K562 (cell line): ENCODE data around the gene SPATA32. TPM values are rescaled to one million over a fixed set of nuclear protein-coding genes. Genes with fewer than 3 reads are reported as not detected.

Experiments
- CREB1 ChIP-seq, 2 experiments: sonication (generic) in 1 of 2; formaldehyde crosslinking in 1 of 2; IDR thresholded peaks; 2 replicates each; pipeline versions ENCODE4 v1.6.1 to v1.8.0; 2012 to 2022; ENCODE audit warnings: inconsistent platforms in 1 of 2, mild to moderate bottlenecking in 1 of 2, missing genetic modification reagents in 1 of 2, moderate library complexity in 1 of 2
- CREB5 ChIP-seq: fragments of 250-450 bp; sonication (Bioruptor Pico); IDR thresholded peaks from 2 replicates; pipeline ENCODE4 v1.5.0; 2020; ENCODE audit warnings: mild to moderate bottlenecking
- CXXC5 ChIP-seq: fragments of 250-450 bp; sonication (Bioruptor Pico); IDR thresholded peaks from 2 replicates; pipeline ENCODE4 v1.8.0; 2022; ENCODE audit warnings: inconsistent platforms, mild to moderate bottlenecking, moderate library complexity
- GATAD2A ChIP-seq: fragments of 450-650 bp; IDR thresholded peaks from 2 replicates; pipeline ENCODE4 v1.6.1; 2017
- HMGN3 ChIP-seq: IDR thresholded peaks from 2 replicates; pipeline ENCODE4 v1.6.1; 2011; ENCODE audit warnings: borderline replicate concordance, low read depth, mild to moderate bottlenecking, mixed read lengths, low read length; ENCODE audit not compliant: insufficient read length; ENCODE audit errors: extremely low read depth
- POLR3A ChIP-seq: IDR thresholded peaks from 2 replicates; pipeline ENCODE4 v1.6.1; 2011; ENCODE audit warnings: borderline replicate concordance, mild to moderate bottlenecking, moderate library complexity; ENCODE audit not compliant: insufficient read length, insufficient read depth; ENCODE audit errors: extremely low read depth
- RB1 ChIP-seq: fragments of 450-650 bp; IDR thresholded peaks from 2 replicates; pipeline ENCODE4 v1.6.1; 2017; ENCODE audit warnings: low read depth, mild to moderate bottlenecking
- RBM14 ChIP-seq: fragments of 200-400 bp; formaldehyde crosslinking; IDR thresholded peaks from 2 replicates; pipeline ENCODE4 v1.6.1; 2018; ENCODE audit warnings: low read depth, mild to moderate bottlenecking, low read length, moderate library complexity, borderline replicate concordance; ENCODE audit not compliant: insufficient read depth
- TGIF2 ChIP-seq: sonication (generic); formaldehyde crosslinking; IDR thresholded peaks from 2 replicates; pipeline ENCODE4 v1.8.1; 2022; ENCODE audit warnings: mild to moderate bottlenecking, missing genetic modification reagents, moderate library complexity
- TRIM28 ChIP-seq: fragments of 450-650 bp; IDR thresholded peaks from 2 replicates; pipeline ENCODE4 v1.6.1; 2017
- WHSC1 ChIP-seq: IDR thresholded peaks from one replicate; pipeline ENCODE4 v1.6.1; 2012; ENCODE audit warnings: low read length, control low read depth, inconsistent platforms
- ZBTB1 ChIP-seq: sonication (generic); formaldehyde crosslinking; IDR thresholded peaks from 2 replicates; pipeline ENCODE4 v1.8.1; 2023; ENCODE audit warnings: missing genetic modification reagents, low read depth, mild to moderate bottlenecking, borderline replicate concordance
- ZBTB8A ChIP-seq: fragments of 450-650 bp; IDR thresholded peaks from 2 replicates; pipeline ENCODE4 v1.6.1; 2018; ENCODE audit warnings: mild to moderate bottlenecking, moderate library complexity; ENCODE audit not compliant: partially characterized antibody
- ZNF347 ChIP-seq: fragments of 450-650 bp; formaldehyde crosslinking; IDR thresholded peaks from 2 replicates; pipeline ENCODE4 v1.4.0; 2020; ENCODE audit warnings: low read depth, mild to moderate bottlenecking, moderate library complexity
- ZNF354B ChIP-seq: fragments of 250-450 bp; sonication (Bioruptor Pico); IDR thresholded peaks from 2 replicates; pipeline ENCODE4 v1.4.0; 2020
- polyA plus RNA-seq, 8 experiments: library from polyadenylated mRNA; depleted of rRNA in 4 of 8; stranded (reverse) in 5 of 8; unstranded in 3 of 8; fragments of >200 nt; fragmentation: Nextera tagmentation in 2 of 8; fragmentation: Illumina TruSeq in 1 of 8; extraction: Ambion mirVana in 2 of 8; extraction: Trizol in 1 of 8; gene quantifications; 2 replicates each; pipeline versions ENCODE4 v1.2.1 to v1.2.3, GENCODE V29; 2011 to 2014; ENCODE audit warnings: inconsistent platforms in 1 of 8, missing spikeins in 1 of 8
- total RNA-seq, 7 experiments: library from RNA; depleted of rRNA in 6 of 7; stranded (reverse); fragments of >200 nt in 6 of 7; fragmentation: Illumina TruSeq in 2 of 7; extraction: Trizol in 2 of 7; gene quantifications; 2 replicates each; pipeline versions ENCODE4 v1.2.1 to v1.2.3, GENCODE V29; 2011 to 2021; ENCODE audit warnings: low replicate concordance in 1 of 7
- TF ChIP-seq, protein P1 (sequence below): fragments of 450-650 bp; IDR thresholded peaks from 2 replicates; pipeline ENCODE4 v1.6.1; 2016; ENCODE audit warnings: mild to moderate bottlenecking
- TF ChIP-seq, protein P2 (sequence below): fragments of 250-450 bp; sonication (Bioruptor Pico); IDR thresholded peaks from 2 replicates; pipeline ENCODE4 v1.5.0; 2022; ENCODE audit warnings: mild to moderate bottlenecking
- TF ChIP-seq, protein P3 (sequence below): IDR thresholded peaks from 3 replicates; pipeline ENCODE4 v1.6.1; 2011; ENCODE audit warnings: borderline replicate concordance, mild to moderate bottlenecking, moderate library complexity; ENCODE audit not compliant: insufficient read length; ENCODE audit errors: extremely low read depth

Gene SPATA32
- total and polyA plus RNA-seq, 9 of the 15 experiments (the other 6 are each of a cell fraction or from before 2014, with no cell fraction given) = 0.03 to 0.06 TPM; not detected in 7

DNA sequence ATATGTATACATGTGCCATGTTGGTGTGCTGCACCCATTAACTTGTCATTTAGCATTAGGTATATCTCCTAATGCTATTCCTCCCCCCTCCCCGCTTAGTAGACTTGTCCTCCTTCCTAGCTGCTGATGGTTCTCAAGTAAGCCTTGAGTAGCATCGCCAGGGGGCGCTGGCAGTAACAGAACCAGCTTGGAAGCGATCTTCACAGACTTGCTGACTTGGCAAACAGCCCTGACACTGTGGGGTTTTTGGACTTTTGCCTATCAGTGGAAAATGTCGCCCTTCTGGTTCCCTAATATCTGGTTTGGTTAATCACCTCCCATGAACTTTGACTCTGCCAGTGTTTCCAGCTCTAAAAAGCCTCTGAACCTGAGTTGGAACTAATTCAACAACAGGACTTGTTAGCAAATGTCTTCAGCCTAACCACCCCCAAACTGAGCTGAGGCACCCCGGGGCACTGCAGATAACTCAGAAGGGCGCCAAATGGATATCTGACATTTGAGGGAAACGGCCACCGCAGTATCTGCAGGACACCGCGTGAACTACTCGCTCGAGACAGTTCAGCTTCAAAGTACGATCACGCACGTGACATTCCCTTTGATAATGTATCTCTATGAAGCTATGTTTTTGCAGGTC is 15.4 kb upstream of the SPATA32 start (continued):
- TF ChIP-seq HMGN3 = no peak
- no peak for TF ChIP-seq ZBTB8A
- peak; percentile 82 for TF ChIP-seq GATAD2A
- TF ChIP-seq ZNF354B (CRISPR knock-in tag) = no peak
- TF ChIP-seq POLR3A = no peak
- TF ChIP-seq CREB5 (CRISPR knock-in tag) = no peak
- no peak for TF ChIP-seq ZNF347 (CRISPR knock-in tag)
- no peak for TF ChIP-seq CXXC5
- no peak for TF ChIP-seq WHSC1
- TF ChIP-seq, protein P1, sequence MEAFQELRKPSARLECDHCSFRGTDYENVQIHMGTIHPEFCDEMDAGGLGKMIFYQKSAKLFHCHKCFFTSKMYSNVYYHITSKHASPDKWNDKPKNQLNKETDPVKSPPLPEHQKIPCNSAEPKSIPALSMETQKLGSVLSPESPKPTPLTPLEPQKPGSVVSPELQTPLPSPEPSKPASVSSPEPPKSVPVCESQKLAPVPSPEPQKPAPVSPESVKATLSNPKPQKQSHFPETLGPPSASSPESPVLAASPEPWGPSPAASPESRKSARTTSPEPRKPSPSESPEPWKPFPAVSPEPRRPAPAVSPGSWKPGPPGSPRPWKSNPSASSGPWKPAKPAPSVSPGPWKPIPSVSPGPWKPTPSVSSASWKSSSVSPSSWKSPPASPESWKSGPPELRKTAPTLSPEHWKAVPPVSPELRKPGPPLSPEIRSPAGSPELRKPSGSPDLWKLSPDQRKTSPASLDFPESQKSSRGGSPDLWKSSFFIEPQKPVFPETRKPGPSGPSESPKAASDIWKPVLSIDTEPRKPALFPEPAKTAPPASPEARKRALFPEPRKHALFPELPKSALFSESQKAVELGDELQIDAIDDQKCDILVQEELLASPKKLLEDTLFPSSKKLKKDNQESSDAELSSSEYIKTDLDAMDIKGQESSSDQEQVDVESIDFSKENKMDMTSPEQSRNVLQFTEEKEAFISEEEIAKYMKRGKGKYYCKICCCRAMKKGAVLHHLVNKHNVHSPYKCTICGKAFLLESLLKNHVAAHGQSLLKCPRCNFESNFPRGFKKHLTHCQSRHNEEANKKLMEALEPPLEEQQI = no peak
- peak; percentile 32; the same call in 1 of the 2 replicates for TF ChIP-seq TRIM28
- TF ChIP-seq, protein P2, sequence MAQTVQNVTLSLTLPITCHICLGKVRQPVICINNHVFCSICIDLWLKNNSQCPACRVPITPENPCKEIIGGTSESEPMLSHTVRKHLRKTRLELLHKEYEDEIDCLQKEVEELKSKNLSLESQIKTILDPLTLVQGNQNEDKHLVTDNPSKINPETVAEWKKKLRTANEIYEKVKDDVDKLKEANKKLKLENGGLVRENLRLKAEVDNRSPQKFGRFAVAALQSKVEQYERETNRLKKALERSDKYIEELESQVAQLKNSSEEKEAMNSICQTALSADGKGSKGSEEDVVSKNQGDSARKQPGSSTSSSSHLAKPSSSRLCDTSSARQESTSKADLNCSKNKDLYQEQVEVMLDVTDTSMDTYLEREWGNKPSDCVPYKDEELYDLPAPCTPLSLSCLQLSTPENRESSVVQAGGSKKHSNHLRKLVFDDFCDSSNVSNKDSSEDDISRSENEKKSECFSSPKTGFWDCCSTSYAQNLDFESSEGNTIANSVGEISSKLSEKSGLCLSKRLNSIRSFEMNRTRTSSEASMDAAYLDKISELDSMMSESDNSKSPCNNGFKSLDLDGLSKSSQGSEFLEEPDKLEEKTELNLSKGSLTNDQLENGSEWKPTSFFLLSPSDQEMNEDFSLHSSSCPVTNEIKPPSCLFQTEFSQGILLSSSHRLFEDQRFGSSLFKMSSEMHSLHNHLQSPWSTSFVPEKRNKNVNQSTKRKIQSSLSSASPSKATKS (CRISPR knock-in tag) = no peak
- no peak for TF ChIP-seq TGIF2 (CRISPR knock-in tag)
- TF ChIP-seq, protein P3, sequence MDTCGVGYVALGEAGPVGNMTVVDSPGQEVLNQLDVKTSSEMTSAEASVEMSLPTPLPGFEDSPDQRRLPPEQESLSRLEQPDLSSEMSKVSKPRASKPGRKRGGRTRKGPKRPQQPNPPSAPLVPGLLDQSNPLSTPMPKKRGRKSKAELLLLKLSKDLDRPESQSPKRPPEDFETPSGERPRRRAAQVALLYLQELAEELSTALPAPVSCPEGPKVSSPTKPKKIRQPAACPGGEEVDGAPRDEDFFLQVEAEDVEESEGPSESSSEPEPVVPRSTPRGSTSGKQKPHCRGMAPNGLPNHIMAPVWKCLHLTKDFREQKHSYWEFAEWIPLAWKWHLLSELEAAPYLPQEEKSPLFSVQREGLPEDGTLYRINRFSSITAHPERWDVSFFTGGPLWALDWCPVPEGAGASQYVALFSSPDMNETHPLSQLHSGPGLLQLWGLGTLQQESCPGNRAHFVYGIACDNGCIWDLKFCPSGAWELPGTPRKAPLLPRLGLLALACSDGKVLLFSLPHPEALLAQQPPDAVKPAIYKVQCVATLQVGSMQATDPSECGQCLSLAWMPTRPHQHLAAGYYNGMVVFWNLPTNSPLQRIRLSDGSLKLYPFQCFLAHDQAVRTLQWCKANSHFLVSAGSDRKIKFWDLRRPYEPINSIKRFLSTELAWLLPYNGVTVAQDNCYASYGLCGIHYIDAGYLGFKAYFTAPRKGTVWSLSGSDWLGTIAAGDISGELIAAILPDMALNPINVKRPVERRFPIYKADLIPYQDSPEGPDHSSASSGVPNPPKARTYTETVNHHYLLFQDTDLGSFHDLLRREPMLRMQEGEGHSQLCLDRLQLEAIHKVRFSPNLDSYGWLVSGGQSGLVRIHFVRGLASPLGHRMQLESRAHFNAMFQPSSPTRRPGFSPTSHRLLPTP = no peak
- TF ChIP-seq RB1 = peak; percentile 89
- TF ChIP-seq ZBTB1 (CRISPR knock-in tag) = no peak
- no peak for TF ChIP-seq CREB1 (IDR thresholded peaks at IDR 0.05)
- TF ChIP-seq CREB1 (CRISPR knock-in tag; IDR thresholded peaks at IDR 0.05) = 0 out of 2 replicates have a peak, but pooled peaks have one; percentile 16
- TF ChIP-seq RBM14 = no peak
